Neural progenitor cell (in vitro differentiated cells): ENCODE results near the gene PTPRT. TPM values are rescaled to one million over a fixed set of nuclear protein-coding genes. Genes with fewer than 3 reads are reported as not detected.

ENCODE experiments used
- DNase-seq: peaks from one replicate; pipeline ENCODE4 v3.0.0-alpha.2; 2016; ENCODE audit warnings: low spot score
- H2AFZ ChIP-seq: fragments of 200-600 bp; sonication (generic); replicated peaks from 2 replicates; pipeline ENCODE4 v1.6.1; 2016; ENCODE audit warnings: antibody characterized with exemption
- H3F3A ChIP-seq: fragments of 200-600 bp; sonication (generic); 2 replicates; pipeline ENCODE4 v1.6.1; 2016; ENCODE audit warnings: antibody characterized with exemption, low read depth
- H3K27ac ChIP-seq: fragments of 200-600 bp; sonication (generic); 2 replicates; pipeline ENCODE4 v1.5.1; 2016; ENCODE audit warnings: mild to moderate bottlenecking
- H3K27me3 ChIP-seq: fragments of 200-600 bp; sonication (generic); 2 replicates; pipeline ENCODE4 v1.6.1; 2016; ENCODE audit warnings: mild to moderate bottlenecking, moderate library complexity
- H3K36me3 ChIP-seq: fragments of 200-600 bp; sonication (generic); 2 replicates; pipeline ENCODE4 v1.5.1; 2016
- H3K4me1 ChIP-seq: fragments of 200-600 bp; sonication (generic); 2 replicates; pipeline ENCODE4 v1.6.1; 2016; ENCODE audit warnings: mixed run types
- H3K4me2 ChIP-seq: fragments of 200-600 bp; sonication (generic); 2 replicates; pipeline ENCODE4 v1.6.1; 2016
- H3K4me3 ChIP-seq: fragments of 200-600 bp; sonication (generic); 2 replicates; pipeline ENCODE4 v1.5.1; 2016
- H3K79me2 ChIP-seq: fragments of 200-600 bp; sonication (generic); 2 replicates; pipeline ENCODE4 v1.6.1; 2016; ENCODE audit warnings: low read depth
- H3K9ac ChIP-seq: fragments of 200-600 bp; sonication (generic); 2 replicates; pipeline ENCODE4 v1.6.1; 2016
- H3K9me3 ChIP-seq: fragments of 200-600 bp; sonication (generic); 2 replicates; pipeline ENCODE4 v1.5.1; 2016; ENCODE audit warnings: low read depth
- H4K20me1 ChIP-seq: fragments of 200-600 bp; sonication (generic); 2 replicates; pipeline ENCODE4 v1.6.1; 2016; ENCODE audit warnings: low read depth
- H3K27ac Mint-ChIP-seq: 3 replicates; pipeline ENCODE4 v1.8.0; 2021; ENCODE audit warnings: mixed read lengths
- H3K27me3 Mint-ChIP-seq: 2 replicates; pipeline ENCODE4 v1.8.0; 2022; ENCODE audit warnings: low read depth, mild to moderate bottlenecking, inconsistent platforms, moderate library complexity, mixed read lengths; ENCODE audit not compliant: insufficient read depth
- H3K36me3 Mint-ChIP-seq: 3 replicates; pipeline ENCODE4 v1.8.0; 2021; ENCODE audit warnings: mixed read lengths
- H3K4me1 Mint-ChIP-seq: 3 replicates; pipeline ENCODE4 v1.8.0; 2021; ENCODE audit warnings: mixed read lengths
- H3K4me3 Mint-ChIP-seq: 3 replicates; pipeline ENCODE4 v1.8.0; 2021; ENCODE audit warnings: mild to moderate bottlenecking, moderate library complexity, mixed read lengths
- H3K9me3 Mint-ChIP-seq: 3 replicates; pipeline ENCODE4 v1.8.0; 2020; ENCODE audit warnings: mixed read lengths
- CTCF ChIP-seq: fragments of 200-600 bp; sonication (generic); IDR thresholded peaks from 2 replicates; pipeline ENCODE4 v1.5.1; 2017; ENCODE audit warnings: antibody characterized with exemption, mild to moderate bottlenecking
- EZH2 ChIP-seq: fragments of 200-600 bp; sonication (generic); IDR thresholded peaks from 2 replicates; pipeline ENCODE4 v1.6.1; 2017; ENCODE audit warnings: antibody characterized with exemption, mild to moderate bottlenecking, moderate library complexity
- EZH2phosphoT487 ChIP-seq: fragments of 200-600 bp; sonication (generic); IDR thresholded peaks from 2 replicates; pipeline ENCODE4 v1.6.1; 2017; ENCODE audit warnings: antibody characterized with exemption
- total RNA-seq: library from RNA; depleted of rRNA; stranded (reverse); fragments of >200 nt; gene quantifications from 2 replicates; pipeline ENCODE4 v1.2.3, GENCODE V29; 2015; ENCODE audit warnings: low replicate concordance

Gene PTPRT
- total RNA-seq, 1 donor from 2014 or later, result 1.1 TPM

GRCh38 chr20:42125426-42125825 lies 1064.3 kb downstream of the PTPRT start:
- TF ChIP-seq EZH2 (no peak), CTCF (no peak), EZH2phosphoT487 (no peak)
- no peak overlapping the region for H2AFZ ChIP-seq
- no peaks in the 10 kb centered on the region for H3K36me3 Mint-ChIP-seq
- no peaks in the 10 kb centered on the region for H3K4me1 ChIP-seq
- no peak for DNase-seq
- H3K27ac ChIP-seq, result no peak overlapping the region
- no peak overlapping the region for H3K9ac ChIP-seq
- H4K20me1 ChIP-seq, result no peaks in the 10 kb centered on the region
- H3K36me3 ChIP-seq, result no peaks in the 10 kb centered on the region
- no peak overlapping the region for H3K27ac Mint-ChIP-seq
- H3K4me2 ChIP-seq, result no peak overlapping the region
- no peak overlapping the region for H3K4me3 ChIP-seq
- no peak overlapping the region for H3K4me3 Mint-ChIP-seq
- H3K9me3 Mint-ChIP-seq, result no peaks in the 10 kb centered on the region
- peaks cover 5% of the 10 kb centered on the region for H3K27me3 Mint-ChIP-seq
- peaks cover 6% of the 10 kb centered on the region for H3K4me1 Mint-ChIP-seq
- no peaks in the 10 kb centered on the region for H3K27me3 ChIP-seq
- no peaks in the 10 kb centered on the region for H3F3A ChIP-seq
- no peaks in the 10 kb centered on the region for H3K79me2 ChIP-seq
- no peaks in the 10 kb centered on the region for H3K9me3 ChIP-seq

- no peaks in the 10 kb centered on the region for H3K79me2 ChIP-seq
- Mint-ChIP-seq H3K9me3 (no peaks in the 10 kb centered on the region), H3K27me3 (peaks cover 5% of the 10 kb centered on the region), H3K36me3 (no peaks in the 10 kb centered on the region), H3K27ac (no peak overlapping the region), H3K4me1 (no peaks in the 10 kb centered on the region), H3K4me3 (no peak overlapping the region)
- H3K4me2 ChIP-seq, result no peak overlapping the region
- no peaks in the 10 kb centered on the region for H3K9me3 ChIP-seq
- no peaks in the 10 kb centered on the region for H3F3A ChIP-seq
- TF ChIP-seq EZH2phosphoT487 (no peak), EZH2 (no peak), CTCF (no peak)
- no peak overlapping the region for H2AFZ ChIP-seq
- H4K20me1 ChIP-seq, result no peaks in the 10 kb centered on the region
- no peak overlapping the region for H3K27ac ChIP-seq
- no peaks in the 10 kb centered on the region for H3K27me3 ChIP-seq
- no peak overlapping the region for H3K9ac ChIP-seq
- no peak overlapping the region for H3K4me3 ChIP-seq
- no peak for DNase-seq
- H3K36me3 ChIP-seq, result no peaks in the 10 kb centered on the region
- H3K4me1 ChIP-seq, result peaks cover 2% of the 10 kb centered on the region
Observed at GRCh38 chr20:42123981-42124473, 1065.7 kb downstream of the PTPRT start.

- H3K79me2 ChIP-seq, result no peaks in the 10 kb centered on the region
- Mint-ChIP-seq H3K36me3 (no peaks in the 10 kb centered on the region), H3K27ac (peak overlapping the region; percentile 53), H3K4me1 (peaks cover 9% of the 10 kb centered on the region), H3K4me3 (no peak overlapping the region), H3K9me3 (no peaks in the 10 kb centered on the region), H3K27me3 (peaks cover 2% of the 10 kb centered on the region)
- no peak for TF ChIP-seq EZH2
- no peak for TF ChIP-seq CTCF
- TF ChIP-seq EZH2phosphoT487, result no peak
- no peaks in the 10 kb centered on the region for H3K9me3 ChIP-seq
- no peak overlapping the region for H2AFZ ChIP-seq
- H3K4me2 ChIP-seq, result no peak overlapping the region
- H3K4me1 ChIP-seq, result peaks cover 7% of the 10 kb centered on the region
- no peaks in the 10 kb centered on the region for H3F3A ChIP-seq
- H3K9ac ChIP-seq, result no peak overlapping the region
- DNase-seq, result peak; percentile 23
- H4K20me1 ChIP-seq, result no peaks in the 10 kb centered on the region
- no peak overlapping the region for H3K4me3 ChIP-seq
- H3K36me3 ChIP-seq, result no peaks in the 10 kb centered on the region
- no peaks in the 10 kb centered on the region for H3K27me3 ChIP-seq
- no peak overlapping the region for H3K27ac ChIP-seq
Observed at GRCh38 chr20:42118409-42119125, 1071.1 kb downstream of the PTPRT start.
